ENCODE measurements around the gene KCNJ11. TPM values are rescaled to one million over a fixed set of nuclear protein-coding genes. Genes with fewer than 3 reads are reported as not detected.

KCNJ11 gene
- total and polyA plus RNA-seq, 2 donors (not counting 3 experiments of a cell fraction or from before 2014, with no cell fraction given), result 0.04 TPM; not detected in 1

DNA sequence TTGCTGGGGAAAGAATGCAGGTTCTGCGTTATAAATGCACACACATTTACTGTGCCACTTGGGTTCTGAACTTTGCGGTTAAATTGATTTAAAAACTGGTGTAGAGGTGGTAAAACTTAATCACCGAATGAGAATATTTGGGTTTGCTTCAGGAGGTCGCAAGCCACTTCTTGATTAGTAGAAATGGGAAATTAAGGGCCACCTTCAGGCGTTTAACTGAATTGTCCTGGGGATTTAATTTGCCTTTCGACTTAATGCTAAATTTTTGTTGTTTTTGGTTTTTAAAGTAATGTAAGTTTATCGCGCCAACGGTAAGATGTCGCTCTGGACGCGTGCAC, 37.3 kb downstream of the KCNJ11 start:
- Histone ChIP-seq H3K9me3 (replicated peaks; ENCODE audit: control insufficient read depth, insufficient read depth, low read length) (no peaks in the 10 kb centered on the region), H3K27me3 (ENCODE audit: control insufficient read depth in 2 of 2, insufficient read depth in 2 of 2, low read length in 2 of 2) (no peaks in the 10 kb centered on the region), H2AFZ (ENCODE audit: low read depth, low read length) (peak overlapping the region; percentile 84), H3K4me2 (ENCODE audit: insufficient read depth, low read length) (peak overlapping the region; percentile 97), H3K4me3 (replicated peaks in 1 of 3; ENCODE audit: insufficient read depth in 1 of 3, low read depth in 1 of 3, low read length in 3 of 3) (peak overlapping the region in 2 of 3 experiments; percentile 18 to 87), H3K9ac (replicated peaks; ENCODE audit: extremely low read depth, insufficient read depth, low read length) (peak overlapping the region; percentile 70), H3K4me1 (ENCODE audit: control insufficient read depth, extremely low read depth, insufficient read depth, low read length) (peaks cover 16% of the 10 kb centered on the region), H4K20me1 (replicated peaks; ENCODE audit: control insufficient read depth, extremely low read depth, insufficient read depth, low read length) (no peaks in the 10 kb centered on the region), H3K79me2 (ENCODE audit: control insufficient read depth, insufficient read depth, low read length) (peaks cover 3% of the 10 kb centered on the region), H3K36me3 (ENCODE audit: control insufficient read depth in 2 of 2, extremely low read depth in 1 of 2, insufficient read depth in 2 of 2, low read length in 2 of 2) (no peaks in the 10 kb centered on the region), H3K9me1 (replicated peaks; ENCODE audit: control insufficient read depth, extremely low read depth, insufficient read depth, low read length) (no peaks in the 10 kb centered on the region), H3K27ac (ENCODE audit: insufficient read depth, low read depth, low read length) (no peak overlapping the region)
- intact Hi-C loops (cut with micrococcal nuclease) (loop anchor here (1.0 to 5.0 kb wide), 3 partner anchors 121 to 1041 kb away; partner anchors contain the start of gene LDHA), dilution Hi-C loops (cut with MboI; ENCODE audit: extremely low pct_ligation_motif_present, low sequenced_read_pairs) (no loop called here)
- FAIRE-seq (no peak), DNase-seq (ENCODE audit: low read depth, low spot score) (no peak)
- ChIA-PET POLR2A (no interaction called here), CTCF (no interaction called here)
- TF ChIP-seq, protein P1, sequence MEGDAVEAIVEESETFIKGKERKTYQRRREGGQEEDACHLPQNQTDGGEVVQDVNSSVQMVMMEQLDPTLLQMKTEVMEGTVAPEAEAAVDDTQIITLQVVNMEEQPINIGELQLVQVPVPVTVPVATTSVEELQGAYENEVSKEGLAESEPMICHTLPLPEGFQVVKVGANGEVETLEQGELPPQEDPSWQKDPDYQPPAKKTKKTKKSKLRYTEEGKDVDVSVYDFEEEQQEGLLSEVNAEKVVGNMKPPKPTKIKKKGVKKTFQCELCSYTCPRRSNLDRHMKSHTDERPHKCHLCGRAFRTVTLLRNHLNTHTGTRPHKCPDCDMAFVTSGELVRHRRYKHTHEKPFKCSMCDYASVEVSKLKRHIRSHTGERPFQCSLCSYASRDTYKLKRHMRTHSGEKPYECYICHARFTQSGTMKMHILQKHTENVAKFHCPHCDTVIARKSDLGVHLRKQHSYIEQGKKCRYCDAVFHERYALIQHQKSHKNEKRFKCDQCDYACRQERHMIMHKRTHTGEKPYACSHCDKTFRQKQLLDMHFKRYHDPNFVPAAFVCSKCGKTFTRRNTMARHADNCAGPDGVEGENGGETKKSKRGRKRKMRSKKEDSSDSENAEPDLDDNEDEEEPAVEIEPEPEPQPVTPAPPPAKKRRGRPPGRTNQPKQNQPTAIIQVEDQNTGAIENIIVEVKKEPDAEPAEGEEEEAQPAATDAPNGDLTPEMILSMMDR (IDR thresholded peaks at IDR 0.05; ENCODE audit: extremely low read depth in 1 of 2, insufficient read depth in 1 of 2, low read depth in 1 of 2, low read length in 2 of 2), result peak in 1 of 2 donors; percentile 11
- TF ChIP-seq MYC (IDR thresholded peaks at IDR 0.05; ENCODE audit: low read depth, low read length) (no peak), POLR2AphosphoS5 (IDR thresholded peaks at IDR 0.05; ENCODE audit: insufficient read depth, low read depth, low read length) (no peak), GATA2 (IDR thresholded peaks at IDR 0.05; ENCODE audit: insufficient read depth, insufficient read length, low read depth, low read length) (no peak), EZH2 (IDR thresholded peaks at IDR 0.05; ENCODE audit: borderline replicate concordance, low read depth, low read length, severe bottlenecking) (no peak), FOS (IDR thresholded peaks at IDR 0.05; ENCODE audit: borderline replicate concordance, insufficient read depth, low read length) (no peak), POLR2A (IDR thresholded peaks at IDR 0.05; ENCODE audit: low read depth, low read length) (no peak)
- TF ChIP-seq, protein P2, sequence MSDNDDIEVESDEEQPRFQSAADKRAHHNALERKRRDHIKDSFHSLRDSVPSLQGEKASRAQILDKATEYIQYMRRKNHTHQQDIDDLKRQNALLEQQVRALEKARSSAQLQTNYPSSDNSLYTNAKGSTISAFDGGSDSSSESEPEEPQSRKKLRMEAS (IDR thresholded peaks at IDR 0.05; ENCODE audit: insufficient read depth, insufficient read length), result no peak
- no TSS peak for BruUV-seq (replicated peaks)

Data from endothelial cell of umbilical vein (primary cell).